GM19238 (cell line): ENCODE results near the gene LRRC4B.
A peak's percentile ranks its signal among the peaks of the same experiment; 100 is the strongest.
"Not testable (repeated sequence)": the region's sequence is repeated elsewhere in the genome, so short reads cannot be mapped to it uniquely, and the experiment has no call there.

ENCODE experiments used
- DNase-seq: peaks from one replicate; pipeline ENCODE4 v3.0.0; 2011; ENCODE audit warnings: low spot score; ENCODE audit not compliant: insufficient read length

The LRRC4B gene

GRCh38 chr19:50567882-50568727, at the start of gene LRRC4B:
Gene LRRC4B, minus strand, starts transcription at chr19:50568435. Its CDS starts 19,597 bp downstream, at chr19:50548838.
- DNase-seq: no peak

GRCh38 chr19:50612504-50613404, 44.5 kb upstream of the LRRC4B start:
- not testable (repeated sequence) for DNase-seq

GRCh38 chr19:50607874-50608785, 39.9 kb upstream of the LRRC4B start:
- peak; percentile 68 for DNase-seq

GRCh38 chr19:50607388-50607787, 39.2 kb upstream of the LRRC4B start:
- no peak for DNase-seq

GRCh38 chr19:50606059-50606836, 38.0 kb upstream of the LRRC4B start:
- not testable (repeated sequence) for DNase-seq

- DNase-seq: not testable (repeated sequence)
Measured at GRCh38 chr19:50604264-50605073, 36.2 kb upstream of the LRRC4B start.

GRCh38 chr19:50602935-50603334, 34.7 kb upstream of the LRRC4B start:
- DNase-seq: no peak

- no peak for DNase-seq
Measured at GRCh38 chr19:50602496-50602895, 34.3 kb upstream of the LRRC4B start.

- no peak for DNase-seq
Measured at GRCh38 chr19:50602089-50602422, 33.8 kb upstream of the LRRC4B start.

GRCh38 chr19:50601407-50602088, 33.3 kb upstream of the LRRC4B start:
- no peak for DNase-seq

- DNase-seq: no peak
Measured at GRCh38 chr19:50599427-50599826, 31.2 kb upstream of the LRRC4B start.

- DNase-seq: no peak
Measured at GRCh38 chr19:50590191-50590590, 22.0 kb upstream of the LRRC4B start.

- not testable (repeated sequence) for DNase-seq
Measured at GRCh38 chr19:50581795-50582660, 13.8 kb upstream of the LRRC4B start.

- no peak for DNase-seq
Measured at GRCh38 chr19:50580970-50581634, 12.9 kb upstream of the LRRC4B start.

GRCh38 chr19:50580240-50580639, 12.0 kb upstream of the LRRC4B start:
- DNase-seq: no peak

GRCh38 chr19:50576769-50577168, 8.5 kb upstream of the LRRC4B start:
- DNase-seq: not testable (repeated sequence)

GRCh38 chr19:50573741-50574461, 5.7 kb upstream of the LRRC4B start:
- no peak for DNase-seq
